Vagina (tissue), 2 donors: ENCODE measurements around the gene TRPM4.

Experiments used
- CTCF ChIP-seq, 3 experiments: fragments of 450-650 bp in 2 of 3; fragments of 200-600 bp in 1 of 3; sonication (generic) in 1 of 3; IDR thresholded peaks; one replicate each; pipeline ENCODE4 v1.5.1; 2017 to 2019; ENCODE audit warnings: antibody characterized with exemption in 3 of 3, mild to moderate bottlenecking in 2 of 3, moderate library complexity in 2 of 3
- POLR2A ChIP-seq, 2 donors: fragments of 450-650 bp; IDR thresholded peaks; one replicate each; pipeline ENCODE4 v1.6.1; 2017; ENCODE audit warnings: antibody characterized with exemption in 2 of 2, mild to moderate bottlenecking in 2 of 2, moderate library complexity in 2 of 2
- POLR2AphosphoS5 ChIP-seq, 2 donors: sonication (generic); formaldehyde crosslinking; IDR thresholded peaks; one replicate each; pipeline ENCODE4 v1.9.0; 2017; ENCODE audit warnings: antibody characterized with exemption in 2 of 2, mild to moderate bottlenecking in 2 of 2, low read depth in 1 of 2; ENCODE audit not compliant: insufficient read depth in 1 of 2

GRCh38 chr19:49165111-49165750, 7.6 kb downstream of the TRPM4 start:
- TF ChIP-seq POLR2A (IDR thresholded peaks at IDR 0.05) = no peak
- TF ChIP-seq POLR2AphosphoS5 (IDR thresholded peaks at IDR 0.05; ENCODE audit: insufficient read depth in 1 of 2, low read depth in 1 of 2) = peak; percentile 24 to 43
- no peak for TF ChIP-seq CTCF (IDR thresholded peaks at IDR 0.05)
